ENCODE results near the gene SH2D7. TPM values are rescaled to one million over a fixed set of nuclear protein-coding genes. Genes with fewer than 3 reads are reported as not detected.

The SH2D7 gene
- total and polyA plus RNA-seq, 2 donors (not counting 1 experiment from before 2014, with no cell fraction given), result not detected

- Histone ChIP-seq H4K20me1 (ENCODE audit: control insufficient read depth, insufficient read depth, low read length, poor library complexity, severe bottlenecking) (no peaks in the 10 kb centered on the region), H3K4me3 (ENCODE audit: control extremely low read depth in 1 of 5, extremely low read depth in 1 of 5, insufficient read depth in 1 of 5, low read depth in 2 of 5, low read length in 4 of 5) (no peak overlapping the region), H3K27ac (ENCODE audit: low read length in 2 of 2) (no peak overlapping the region), H3K36me3 (replicated peaks in 1 of 2; ENCODE audit: control extremely low read depth in 1 of 2, control insufficient read depth in 1 of 2, extremely low read depth in 1 of 2, insufficient read depth in 2 of 2, low read length in 1 of 2) (peaks cover 0 to 6% of the 10 kb centered on the region in 2 experiments), H3K79me2 (ENCODE audit: control insufficient read depth, insufficient read depth, low read length) (peaks cover 37% of the 10 kb centered on the region), H3K9me3 (ENCODE audit: control extremely low read depth in 1 of 3, control insufficient read depth in 2 of 3, insufficient read depth in 1 of 3, low read length in 2 of 3) (no peaks in the 10 kb centered on the region), H2AFZ (ENCODE audit: insufficient read depth, low read depth, low read length, poor library complexity, severe bottlenecking) (no peak overlapping the region), H3K9ac (ENCODE audit: low read length) (no peak overlapping the region), H3K4me1 (ENCODE audit: control insufficient read depth in 2 of 2, insufficient read depth in 2 of 2, low read length in 2 of 2) (peaks cover 24 to 28% of the 10 kb centered on the region in 2 donors), H3K4me2 (replicated peaks; ENCODE audit: low read depth, low read length, poor library complexity, severe bottlenecking) (no peak overlapping the region), H3K27me3 (replicated peaks in 1 of 4; ENCODE audit: control extremely low read depth in 1 of 4, control insufficient read depth in 3 of 4, insufficient read depth in 4 of 4, low read length in 3 of 4) (no peaks in the 10 kb centered on the region)
- Mint-ChIP-seq H3K4me3 (no peak overlapping the region), H3K27ac (no peak overlapping the region), H3K4me1 (peaks cover 44% of the 10 kb centered on the region), H3K27me3 (no peaks in the 10 kb centered on the region), H3K9me3 (ENCODE audit: insufficient read depth) (no peaks in the 10 kb centered on the region)
- DNase-seq (no peak), ATAC-seq (ENCODE audit: low read depth) (no peak)
- WGBS (ENCODE audit: insufficient coverage), result 61% methylated on average over 3 of the region's 5 CpGs
- intact Hi-C loops (cut with micrococcal nuclease), result no loop called here
- no peak for TF ChIP-seq CTCF (IDR thresholded peaks at IDR 0.05)
- no peak for TF ChIP-seq EZH2 (IDR thresholded peaks at IDR 0.05; ENCODE audit: borderline replicate concordance, insufficient read depth, low read depth, low read length, poor library complexity, severe bottlenecking)
- ChIA-PET POLR2A (interaction anchor here (0.7 kb wide), 1 partner anchor 29 kb away, joined by 3 read pairs; no protein-coding TSS in a partner anchor), CTCF (no interaction called here)
These were observed 45.5 kb upstream of the SH2D7 start for GRCh38 chr15:78046796-78047341.

- Histone ChIP-seq H4K20me1 (ENCODE audit: control insufficient read depth, insufficient read depth, low read length, poor library complexity, severe bottlenecking) (no peaks in the 10 kb centered on the region), H3K27ac (ENCODE audit: low read length in 2 of 2) (no peak overlapping the region), H3K4me2 (replicated peaks; ENCODE audit: low read depth, low read length, poor library complexity, severe bottlenecking) (no peak overlapping the region), H3K9ac (ENCODE audit: low read length) (no peak overlapping the region), H3K79me2 (ENCODE audit: control insufficient read depth, insufficient read depth, low read length) (peaks cover 45% of the 10 kb centered on the region), H3K4me3 (ENCODE audit: control extremely low read depth in 1 of 5, extremely low read depth in 1 of 5, insufficient read depth in 1 of 5, low read depth in 2 of 5, low read length in 4 of 5) (no peak overlapping the region), H3K4me1 (ENCODE audit: control insufficient read depth in 2 of 2, insufficient read depth in 2 of 2, low read length in 2 of 2) (peaks cover 29 to 33% of the 10 kb centered on the region in 2 donors), H3K36me3 (replicated peaks in 1 of 2; ENCODE audit: control extremely low read depth in 1 of 2, control insufficient read depth in 1 of 2, extremely low read depth in 1 of 2, insufficient read depth in 2 of 2, low read length in 1 of 2) (peaks cover 0 to 6% of the 10 kb centered on the region in 2 experiments), H2AFZ (ENCODE audit: insufficient read depth, low read depth, low read length, poor library complexity, severe bottlenecking) (no peak overlapping the region), H3K9me3 (ENCODE audit: control extremely low read depth in 1 of 3, control insufficient read depth in 2 of 3, insufficient read depth in 1 of 3, low read length in 2 of 3) (no peaks in the 10 kb centered on the region), H3K27me3 (replicated peaks in 1 of 4; ENCODE audit: control extremely low read depth in 1 of 4, control insufficient read depth in 3 of 4, insufficient read depth in 4 of 4, low read length in 3 of 4) (no peaks in the 10 kb centered on the region)
- Mint-ChIP-seq H3K4me3 (no peak overlapping the region), H3K9me3 (ENCODE audit: insufficient read depth) (no peaks in the 10 kb centered on the region), H3K4me1 (peaks cover 54% of the 10 kb centered on the region), H3K27me3 (no peaks in the 10 kb centered on the region), H3K27ac (no peak overlapping the region)
- intact Hi-C loops (cut with micrococcal nuclease), result no loop called here
- ATAC-seq (ENCODE audit: low read depth) (no peak), DNase-seq (no peak)
- 71% methylated on average over 4 of the region's 8 CpGs for WGBS (ENCODE audit: insufficient coverage)
- TF ChIP-seq EZH2 (IDR thresholded peaks at IDR 0.05; ENCODE audit: borderline replicate concordance, insufficient read depth, low read depth, low read length, poor library complexity, severe bottlenecking), result no peak
- TF ChIP-seq CTCF (IDR thresholded peaks at IDR 0.05), result no peak
- POLR2A ChIA-PET, result no interaction called here
- CTCF ChIA-PET, result no interaction called here
These were observed 44.4 kb upstream of the SH2D7 start for GRCh38 chr15:78047761-78048627.

Data from B cell (primary cell).